GM18873 (cell line): ENCODE results near the gene SLC5A2.
"Not testable (repeated sequence)": the region's sequence is repeated elsewhere in the genome, so short reads cannot be mapped to it uniquely, and the experiment has no call there.

Experiments
- ATAC-seq: cut with Tn5 transposase; IDR thresholded peaks from one replicate; pipeline ENCODE4 v1.9.1; 2021; ENCODE audit warnings: mild to moderate bottlenecking, moderate library complexity, moderate number of reproducible peaks; ENCODE audit not compliant: unreplicated experiment, low FRiP score

SLC5A2 gene

GRCh38 chr16:31523768-31524167, 40.8 kb downstream of the SLC5A2 start:
- not testable (repeated sequence) for ATAC-seq

DNA sequence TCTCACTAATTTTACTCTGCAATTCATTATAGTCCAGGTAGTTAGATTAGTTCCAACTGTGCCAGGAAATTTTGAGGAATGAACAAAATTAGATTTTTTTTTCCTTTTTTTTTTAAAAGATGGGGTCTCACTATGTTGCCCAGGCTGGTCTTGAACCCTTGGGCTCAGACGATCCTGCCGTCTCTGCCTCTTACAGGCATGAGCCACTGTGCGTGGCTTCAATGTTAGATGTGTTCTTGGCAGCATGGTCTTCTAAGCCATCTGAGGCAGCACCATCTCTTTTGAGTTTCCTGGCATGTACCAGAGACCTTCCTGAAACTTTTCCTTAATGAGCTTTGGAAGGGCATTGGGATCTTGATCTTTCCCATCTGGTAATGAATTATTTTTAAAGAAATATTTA, 42.2 kb downstream of the SLC5A2 start:
- no peak for ATAC-seq

GRCh38 chr16:31527734-31528274, 44.9 kb downstream of the SLC5A2 start, which contains the start of gene AHSP:
Gene AHSP, plus strand, starts transcription at chr16:31527900. Its CDS starts 240 bp downstream, at chr16:31528140.
- no peak for ATAC-seq

- ATAC-seq = no peak
Observed at GRCh38 chr16:31528523-31529107, 45.7 kb downstream of the SLC5A2 start.

GRCh38 chr16:31529108-31529936, 46.4 kb downstream of the SLC5A2 start:
- no peak for ATAC-seq

DNA sequence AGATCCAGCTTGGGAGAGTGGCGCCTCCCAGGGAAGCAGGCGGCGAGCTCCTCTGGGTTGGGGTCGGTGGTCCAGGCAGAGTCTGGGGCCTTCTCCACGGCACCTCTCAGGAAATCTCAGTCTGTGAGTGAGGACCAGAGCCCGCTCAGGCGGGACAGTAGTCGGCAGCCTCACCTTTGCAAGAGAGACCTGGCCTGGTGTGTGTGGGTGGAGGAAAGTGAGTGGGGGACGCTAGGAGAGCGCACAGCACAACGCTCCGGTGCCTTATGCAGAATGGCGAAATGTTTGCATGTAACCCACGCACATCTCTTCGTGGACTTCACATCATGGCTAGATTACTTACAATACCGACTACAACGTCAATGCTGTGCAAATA, 47.0 kb downstream of the SLC5A2 start:
- ATAC-seq = no peak

DNA sequence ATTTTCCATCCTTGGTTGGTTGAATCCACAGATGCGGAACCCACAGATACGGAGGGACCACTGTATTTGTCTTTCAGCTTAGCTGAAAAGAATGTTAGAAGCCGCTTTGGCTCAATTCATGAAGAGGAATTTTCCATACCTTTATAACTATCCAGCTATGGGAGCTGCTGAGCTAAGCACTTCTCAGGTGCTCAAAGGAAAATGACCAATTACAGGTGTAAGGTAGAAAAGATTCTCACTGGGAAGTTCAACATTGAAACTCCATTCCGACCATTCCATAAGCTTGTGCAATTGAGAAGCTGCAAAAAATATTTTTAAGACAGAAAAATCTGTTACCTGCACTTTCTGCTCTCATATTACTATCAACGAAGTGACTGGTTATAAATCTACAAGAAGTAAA, 47.5 kb downstream of the SLC5A2 start:
- no peak for ATAC-seq

- ATAC-seq = no peak
Observed at GRCh38 chr16:31531096-31531495, 48.2 kb downstream of the SLC5A2 start.

- ATAC-seq = no peak
Observed at GRCh38 chr16:31532120-31532519, 49.2 kb downstream of the SLC5A2 start.

- no peak for ATAC-seq
Observed at GRCh38 chr16:31532896-31533295, 50.0 kb downstream of the SLC5A2 start.

GRCh38 chr16:31535737-31536136, 52.8 kb downstream of the SLC5A2 start:
- no peak for ATAC-seq

- no peak for ATAC-seq
Observed at GRCh38 chr16:31536804-31537361, 54.0 kb downstream of the SLC5A2 start.

GRCh38 chr16:31537362-31538242, 54.7 kb downstream of the SLC5A2 start:
- ATAC-seq = no peak

- not testable (repeated sequence) for ATAC-seq
Observed at GRCh38 chr16:31538243-31538598, 55.3 kb downstream of the SLC5A2 start.

GRCh38 chr16:31539762-31540161, 56.8 kb downstream of the SLC5A2 start:
- ATAC-seq = not testable (repeated sequence)
